ENCODE measurements around the gene TCF7L2.

The TCF7L2 gene

GRCh38 chr10:113069595-113069994, 119.5 kb downstream of the TCF7L2 start:
- no peak for TF ChIP-seq CTCF (conservative IDR thresholded peaks at IDR 0.05; ENCODE audit: low read depth)
- H3K27ac ChIP-seq: peak overlapping the region; percentile 37
- peak; percentile 88 for DNase-seq (ENCODE audit: low spot score)
- ChIA-PET POLR2A (ENCODE audit: low non-redundant PET) (interaction anchor here (0.6 kb wide), 1 partner anchor 120 kb away, joined by 4 read pairs; the partner anchor contains the start of gene TCF7L2), CTCF (interaction anchor here (0.6 kb wide), 1 partner anchor 499 kb away, joined by 3 read pairs; no protein-coding TSS in a partner anchor)

DNA sequence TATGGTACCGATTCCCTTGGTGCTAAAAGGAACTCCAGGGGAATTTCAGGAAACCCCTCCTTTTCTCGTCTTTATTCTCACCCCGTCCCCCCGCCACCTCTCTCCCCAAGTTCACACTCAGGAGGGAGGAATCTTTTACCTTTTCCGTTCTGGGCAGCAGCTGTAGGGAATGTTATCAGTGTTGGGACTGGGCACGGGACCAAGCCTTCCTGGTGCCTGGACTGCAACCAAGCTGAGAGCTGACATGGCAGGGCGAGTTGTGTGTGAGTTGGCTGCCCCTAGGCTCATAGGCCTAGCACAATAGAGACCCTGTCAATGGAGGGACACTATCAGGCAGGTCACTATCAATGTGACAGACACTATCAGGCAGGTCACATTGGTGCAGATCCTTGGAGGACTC, 121.4 kb downstream of the TCF7L2 start:
- ChIA-PET POLR2A (ENCODE audit: low non-redundant PET) (no interaction called here), CTCF (no interaction called here)
- H3K27ac ChIP-seq: peak overlapping the region; percentile 96
- no peak for DNase-seq (ENCODE audit: low spot score)
- TF ChIP-seq CTCF (conservative IDR thresholded peaks at IDR 0.05; ENCODE audit: low read depth): no peak

DNA sequence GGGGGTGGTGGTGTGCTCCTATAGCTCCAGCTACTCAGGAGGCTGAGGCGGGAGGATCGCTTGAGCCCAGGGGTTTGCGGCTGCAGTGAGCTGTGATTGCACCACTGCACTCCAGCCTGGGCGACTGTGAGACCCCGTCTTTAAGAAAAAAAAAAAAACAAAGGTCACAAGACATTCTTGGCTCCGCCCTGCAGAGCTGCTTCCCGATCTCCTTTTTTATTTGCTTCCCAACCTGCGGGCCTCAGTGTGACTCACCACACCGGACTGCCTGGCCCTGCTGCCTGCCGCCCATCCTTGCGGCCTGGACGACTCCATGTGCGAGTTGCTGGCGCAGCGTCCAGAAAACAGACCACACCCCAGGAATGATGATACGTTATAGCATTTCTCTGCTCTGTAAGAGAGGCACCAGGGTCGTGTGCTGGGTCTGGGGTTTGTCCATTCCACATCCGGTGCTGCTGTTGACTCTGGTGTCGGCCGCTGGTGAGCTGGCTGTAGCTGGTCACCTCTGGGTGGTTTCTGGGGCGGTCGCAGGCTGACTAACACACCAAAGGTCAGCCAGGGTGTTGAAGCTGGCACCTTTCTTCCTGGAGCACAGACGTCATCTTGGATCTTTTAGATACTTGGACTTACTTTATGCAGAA, 123.6 kb downstream of the TCF7L2 start:
- no peak for TF ChIP-seq CTCF (conservative IDR thresholded peaks at IDR 0.05; ENCODE audit: low read depth)
- peak; percentile 91 for DNase-seq (ENCODE audit: low spot score)
- ChIA-PET CTCF (interaction anchor here (0.6 to 1.2 kb wide), 3 partner anchors 601 to 1997 kb away, joined by 3 to 5 read pairs (median 4); partner anchors contain the start of gene ADRA2A), POLR2A (ENCODE audit: low non-redundant PET) (interaction anchor here (0.6 to 1.6 kb wide), 5 partner anchors 24 to 295 kb away, joined by 3 to 4 read pairs (median 3); no protein-coding TSS in a partner anchor)
- H3K27ac ChIP-seq: peak overlapping the region; percentile 96

DNA sequence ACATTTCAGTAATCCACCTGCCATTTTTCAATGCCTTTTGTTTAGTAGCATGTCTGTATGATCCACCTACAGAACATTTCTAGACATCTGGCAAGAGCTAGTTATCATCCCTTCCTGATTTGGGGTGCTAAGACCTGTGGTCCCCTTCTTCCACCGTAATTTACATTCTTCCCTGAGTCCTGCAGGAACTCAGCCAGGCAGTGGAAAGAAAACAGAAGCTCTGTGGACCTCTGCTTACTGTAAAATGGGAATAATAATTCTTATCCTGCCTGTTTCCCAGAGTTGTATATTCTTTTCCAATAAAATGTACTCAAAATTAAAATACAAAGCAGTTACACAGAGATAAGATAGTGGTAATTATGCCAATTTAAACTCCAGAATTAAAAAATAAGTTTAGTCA, 126.9 kb downstream of the TCF7L2 start:
- ChIA-PET CTCF (interaction anchor here (0.6 kb wide), 3 partner anchors 46 to 158 kb away, joined by 3 to 4 read pairs (median 3); no protein-coding TSS in a partner anchor), POLR2A (ENCODE audit: low non-redundant PET) (interaction anchor here (0.6 kb wide), 1 partner anchor 9 kb away, joined by 3 read pairs; no protein-coding TSS in a partner anchor)
- TF ChIP-seq CTCF (conservative IDR thresholded peaks at IDR 0.05; ENCODE audit: low read depth): no peak
- DNase-seq (ENCODE audit: low spot score): no peak
- no peak overlapping the region for H3K27ac ChIP-seq

DNA sequence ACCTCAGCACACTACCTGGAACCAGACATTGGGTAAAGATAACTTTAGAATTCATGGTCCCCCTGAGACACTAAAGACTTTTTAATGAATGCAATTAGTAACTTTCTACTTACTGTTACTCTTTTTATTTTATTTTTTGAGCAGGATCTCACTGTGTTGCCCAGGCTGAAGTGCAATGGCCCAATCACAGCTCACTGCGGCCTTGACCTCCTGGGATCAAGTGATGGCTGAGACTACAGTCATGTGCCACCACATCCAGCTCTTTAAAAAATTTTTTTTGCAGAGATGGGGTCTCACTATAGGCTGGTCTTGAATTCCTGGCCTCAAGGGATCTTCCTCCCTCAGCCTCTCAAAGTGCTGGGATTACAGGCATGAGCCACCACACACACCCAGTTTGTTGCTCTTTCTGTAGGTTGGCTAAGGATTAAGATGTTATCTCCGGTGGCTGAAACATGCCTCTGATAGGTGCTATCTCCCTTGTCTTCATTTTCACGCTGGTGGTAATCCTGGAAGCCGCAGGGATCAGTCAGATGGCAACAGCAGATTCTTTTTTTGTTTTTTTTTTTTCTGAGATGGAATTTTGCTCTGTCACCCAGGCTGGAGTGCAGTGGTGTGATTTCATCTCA, 128.3 kb downstream of the TCF7L2 start:
- DNase-seq (ENCODE audit: low spot score): no peak
- CTCF ChIA-PET: no interaction called here
- POLR2A ChIA-PET (ENCODE audit: low non-redundant PET): no interaction called here
- H3K27ac ChIP-seq: no peak overlapping the region
- TF ChIP-seq CTCF (conservative IDR thresholded peaks at IDR 0.05; ENCODE audit: low read depth): no peak

GRCh38 chr10:113080061-113080924, 130.2 kb downstream of the TCF7L2 start:
- POLR2A ChIA-PET (ENCODE audit: low non-redundant PET): no interaction called here
- DNase-seq (ENCODE audit: low spot score): no peak
- no peak overlapping the region for H3K27ac ChIP-seq
- CTCF ChIA-PET: no interaction called here
- TF ChIP-seq CTCF (conservative IDR thresholded peaks at IDR 0.05; ENCODE audit: low read depth): no peak

Data from RWPE1 (cell line).